ENCODE data around the gene FOXD3.

The FOXD3 gene

DNA sequence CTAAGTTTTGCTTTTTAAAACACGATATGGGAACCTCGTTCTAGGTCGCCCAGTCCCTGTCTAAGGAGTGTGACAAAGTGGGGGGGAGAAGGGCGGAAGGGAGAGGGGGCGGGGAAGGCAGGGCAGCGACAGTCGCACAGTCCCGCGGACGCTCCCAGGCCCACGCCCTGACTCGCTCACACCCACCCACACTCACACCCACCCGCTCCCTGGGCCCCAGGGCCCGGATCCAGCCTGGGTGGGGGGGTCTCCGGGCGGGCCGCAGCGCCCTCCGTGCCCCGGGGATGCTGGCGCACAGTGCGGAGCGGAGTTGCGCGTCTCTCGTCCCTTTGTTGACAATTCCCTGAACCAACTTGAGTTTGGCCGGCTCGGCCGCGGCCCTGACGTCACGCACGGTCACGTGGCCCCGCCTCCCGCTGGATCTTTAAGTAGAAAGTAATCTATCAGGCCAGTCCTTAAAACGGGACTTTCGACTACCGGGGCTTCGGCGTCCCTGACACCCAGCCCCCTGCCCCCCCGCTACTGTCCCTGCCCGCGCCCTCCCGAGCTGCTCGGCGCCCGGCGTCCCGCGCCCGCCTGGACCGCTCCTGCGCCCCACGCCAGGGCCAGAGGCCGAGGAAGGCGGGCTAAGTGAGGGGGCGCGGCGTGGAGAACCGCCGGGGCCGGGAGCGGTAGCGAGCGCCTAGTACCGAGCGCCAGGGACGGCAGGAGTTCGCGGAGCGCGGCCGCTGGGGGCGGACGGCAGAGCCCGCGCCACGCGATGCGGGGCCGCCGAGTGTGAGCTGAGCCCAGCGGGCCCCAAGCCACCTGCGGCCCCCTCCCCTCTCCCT is at the start of gene FOXD3:
Gene FOXD3 (plus strand): TSS at position 454 of the 830 bp plus-strand sequence. CDS start 492 bp downstream, outside the sequence.
- peak; percentile 80 for DNase-seq (ENCODE audit: low spot score)

DNA sequence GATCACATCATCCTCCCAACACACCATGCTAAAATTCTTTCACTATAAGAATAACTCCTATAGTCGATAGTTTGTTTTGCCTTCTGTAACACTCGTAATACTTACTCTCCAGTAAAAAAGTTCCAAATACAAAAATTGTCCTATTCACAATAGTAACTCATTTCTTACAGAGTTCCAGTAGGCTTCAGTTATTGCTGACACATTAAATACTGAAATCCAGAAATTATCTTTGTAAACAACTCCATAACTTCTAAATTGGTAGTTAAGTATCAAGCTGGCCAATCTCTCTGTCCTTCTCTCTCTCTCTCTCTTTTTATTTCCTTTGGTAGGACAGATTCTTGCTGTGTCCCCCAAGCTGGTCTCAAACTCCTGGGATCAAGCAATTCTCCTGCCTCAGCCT is 49.6 kb upstream of the FOXD3 start:
- DNase-seq (ENCODE audit: low spot score), result no peak

DNA sequence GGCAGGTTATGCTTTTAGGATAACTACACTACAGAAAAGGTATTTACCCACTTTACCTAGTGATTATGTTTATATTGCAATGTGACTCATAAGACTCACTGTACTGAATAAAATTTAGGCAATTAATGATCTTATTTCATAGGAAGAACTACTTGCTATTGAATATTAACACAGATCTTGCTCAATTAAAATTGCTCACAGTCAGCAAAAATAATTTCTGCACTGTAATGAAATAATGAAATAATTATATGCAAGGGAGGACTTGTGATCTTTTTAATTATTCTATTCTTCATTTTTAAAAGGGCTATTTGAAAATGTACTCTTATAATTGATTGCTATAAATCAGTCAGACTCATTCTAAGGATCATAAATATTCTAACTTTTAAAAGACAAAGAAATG is 48.0 kb upstream of the FOXD3 start:
- no peak for DNase-seq (ENCODE audit: low spot score)

DNA sequence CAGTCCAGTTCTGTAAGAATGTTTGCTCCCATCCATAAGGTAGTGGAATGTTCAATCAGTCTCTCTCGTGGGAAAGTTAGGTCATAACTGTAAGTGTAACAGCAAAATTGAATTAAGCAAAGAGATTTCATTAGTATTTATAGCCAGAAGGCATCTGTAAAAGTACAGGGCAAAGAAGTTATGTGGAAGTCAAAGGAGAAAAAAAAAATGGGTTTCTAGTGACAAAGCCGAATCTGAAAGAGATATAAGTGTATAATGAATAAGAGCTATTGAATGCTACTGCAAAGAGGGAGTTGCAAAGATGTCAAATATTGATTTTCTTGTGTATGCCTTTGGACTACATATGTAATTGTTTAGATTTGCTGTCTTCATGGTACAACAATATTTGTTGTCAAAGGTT is 47.4 kb upstream of the FOXD3 start:
- DNase-seq (ENCODE audit: low spot score), result no peak

DNA sequence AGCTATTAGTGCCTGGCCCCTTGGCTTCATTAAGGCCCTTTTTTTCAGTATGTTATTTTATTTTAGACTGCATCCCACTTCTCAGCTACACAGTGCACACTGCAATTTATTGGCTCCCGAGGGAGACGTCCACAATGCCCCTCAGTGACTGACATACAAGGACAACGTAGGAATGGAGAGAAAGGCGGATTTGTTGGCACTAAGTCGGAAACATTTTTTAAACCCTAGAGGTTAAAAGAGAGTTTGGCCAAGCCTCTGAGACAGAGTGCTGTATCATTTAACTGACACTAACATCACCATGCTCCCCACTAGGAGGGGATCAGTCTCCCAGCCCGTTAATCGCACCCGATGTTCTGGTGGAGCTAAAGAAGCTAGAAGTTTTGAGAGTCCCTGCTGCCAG is 45.7 kb upstream of the FOXD3 start:
- DNase-seq (ENCODE audit: low spot score), result no peak

DNA sequence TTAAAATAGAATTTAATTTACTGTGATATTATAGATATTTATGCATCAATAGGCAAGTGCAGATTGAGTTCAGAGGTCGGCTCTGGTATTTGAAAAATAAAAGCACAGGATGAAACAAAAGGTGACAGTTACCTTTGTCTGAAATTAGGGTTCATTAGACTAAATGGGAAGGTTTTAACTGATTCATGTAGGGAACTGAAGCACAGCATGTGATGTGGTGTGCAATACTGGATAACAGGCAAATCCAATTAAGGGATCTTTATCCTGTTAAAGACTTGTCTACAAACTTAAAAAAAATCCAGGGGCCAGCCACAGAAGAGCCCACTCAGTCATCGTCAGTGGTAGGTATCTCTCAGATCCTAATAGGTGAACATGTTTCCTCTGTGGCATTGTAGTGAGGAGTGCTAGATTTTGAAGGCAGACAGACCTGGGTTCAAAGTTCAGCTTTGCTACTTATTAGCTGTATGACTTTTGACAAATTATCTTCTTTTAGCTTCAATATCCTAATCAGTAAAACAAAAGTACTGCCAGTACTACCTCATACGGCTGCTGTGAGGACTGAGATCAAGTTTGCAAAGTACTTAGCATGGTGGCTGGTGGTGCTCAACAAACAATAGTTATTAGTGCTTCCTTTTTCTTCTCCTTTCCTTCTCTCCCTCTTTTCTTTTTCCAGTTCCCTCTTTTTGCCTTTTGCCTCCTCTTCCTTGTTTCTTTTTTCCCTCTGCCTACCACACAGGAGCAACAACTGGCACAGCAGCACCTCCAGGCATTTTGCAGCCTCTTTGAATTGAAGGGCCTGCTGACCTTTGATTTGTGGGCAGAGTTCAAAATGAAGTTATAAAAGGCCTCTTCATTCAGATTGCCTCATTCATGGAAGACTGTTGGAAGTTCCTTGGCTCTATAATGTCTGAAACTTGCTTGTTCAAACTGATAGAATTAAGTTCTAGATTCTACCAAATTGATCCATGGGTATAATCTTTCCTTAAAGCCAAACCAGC is 44.9 kb upstream of the FOXD3 start:
- DNase-seq (ENCODE audit: low spot score), result no peak

DNA sequence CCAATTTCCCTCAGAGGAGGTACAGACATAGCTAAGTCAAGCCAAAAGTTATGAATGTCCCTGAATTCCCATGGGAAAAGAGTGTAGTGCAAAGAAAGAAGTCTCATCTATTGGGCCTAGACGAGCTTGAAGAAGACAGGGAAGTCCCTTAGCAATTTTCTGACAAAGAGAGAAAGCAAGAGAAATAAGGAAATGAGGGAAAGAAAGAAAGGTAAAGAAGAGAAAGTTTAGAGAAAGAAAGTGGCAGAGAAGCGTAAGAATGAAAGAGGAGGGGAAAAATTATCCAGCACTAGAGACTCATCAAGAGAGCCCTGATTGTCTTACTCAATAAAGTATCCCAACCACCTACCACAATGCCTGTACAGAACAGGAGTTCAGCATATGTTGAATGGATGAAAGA is 40.6 kb upstream of the FOXD3 start:
- no peak for DNase-seq (ENCODE audit: low spot score)

DNA sequence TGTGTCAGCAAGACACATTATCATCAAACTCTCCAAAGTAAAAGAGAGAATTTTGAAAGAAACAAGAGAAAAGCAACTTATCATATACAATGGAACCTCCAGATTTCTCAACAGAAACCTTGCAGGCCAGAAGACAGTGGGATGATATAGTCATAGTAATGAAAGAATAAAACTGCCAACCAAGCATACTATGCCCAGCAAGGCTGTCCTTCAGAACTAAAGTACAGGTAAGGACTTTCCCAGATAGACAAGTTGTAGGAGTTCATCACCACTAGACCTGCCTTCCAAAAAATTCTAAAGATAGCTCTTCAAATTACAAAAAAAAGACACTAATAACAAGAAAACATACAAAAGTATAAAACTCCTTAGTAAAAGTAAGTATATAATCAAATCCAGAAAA is 33.2 kb upstream of the FOXD3 start:
- DNase-seq (ENCODE audit: low spot score), result no peak

DNA sequence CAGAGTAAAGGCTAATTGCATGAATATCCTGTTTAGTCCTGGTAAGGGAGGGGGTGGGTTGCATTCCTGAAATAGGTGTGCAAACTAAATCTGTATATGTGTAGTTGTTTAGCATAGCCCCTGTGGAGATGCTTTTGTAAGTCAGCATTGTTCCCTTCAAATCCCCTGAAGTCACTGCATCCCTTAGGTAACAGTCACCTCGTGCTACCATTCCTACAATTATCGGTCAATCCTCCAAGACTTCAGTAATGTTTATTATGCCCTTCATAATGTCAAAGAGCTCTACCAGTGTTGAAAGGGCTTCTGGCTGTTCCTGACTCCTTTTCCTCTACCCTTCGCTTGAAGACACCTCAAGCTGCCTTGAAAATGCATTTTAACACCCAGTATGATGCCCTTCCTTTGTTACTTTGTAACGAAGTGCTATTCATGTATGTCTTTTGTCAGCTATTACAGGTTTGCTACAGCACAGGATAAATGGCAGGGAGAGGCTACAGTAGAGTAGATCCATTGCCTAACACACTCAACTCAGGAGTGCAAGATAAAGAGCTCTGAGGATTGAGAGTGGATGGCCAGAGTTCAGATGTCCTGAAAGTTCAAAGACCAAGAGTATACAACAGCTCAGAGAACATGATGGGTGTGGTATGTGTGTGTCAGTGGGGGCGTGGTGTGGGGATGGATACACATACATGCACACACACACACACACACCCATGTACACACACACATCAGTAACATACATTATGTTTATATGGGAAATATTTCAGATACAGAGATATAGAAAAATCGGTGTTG is 27.4 kb upstream of the FOXD3 start:
- DNase-seq (ENCODE audit: low spot score), result no peak

DNA sequence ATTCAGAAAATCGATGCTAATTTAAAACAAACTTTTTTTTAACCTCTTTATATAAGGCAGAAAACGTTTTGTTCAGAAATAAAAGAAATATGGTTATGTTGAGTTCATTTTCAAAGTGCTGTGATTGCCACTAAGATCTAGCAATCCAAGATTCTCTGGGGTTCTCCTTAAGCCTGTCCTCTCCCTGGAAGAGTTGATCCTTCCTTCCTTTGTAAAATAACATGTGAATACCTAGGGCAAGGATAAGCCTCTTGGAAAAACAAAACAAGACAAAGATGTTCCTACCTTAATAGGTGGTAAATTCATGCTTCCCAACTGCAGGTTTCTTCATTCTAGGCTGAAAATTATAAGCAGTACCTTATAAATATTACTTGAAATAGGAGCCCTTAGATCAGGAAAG is 18.0 kb upstream of the FOXD3 start:
- DNase-seq (ENCODE audit: low spot score), result no peak

DNA sequence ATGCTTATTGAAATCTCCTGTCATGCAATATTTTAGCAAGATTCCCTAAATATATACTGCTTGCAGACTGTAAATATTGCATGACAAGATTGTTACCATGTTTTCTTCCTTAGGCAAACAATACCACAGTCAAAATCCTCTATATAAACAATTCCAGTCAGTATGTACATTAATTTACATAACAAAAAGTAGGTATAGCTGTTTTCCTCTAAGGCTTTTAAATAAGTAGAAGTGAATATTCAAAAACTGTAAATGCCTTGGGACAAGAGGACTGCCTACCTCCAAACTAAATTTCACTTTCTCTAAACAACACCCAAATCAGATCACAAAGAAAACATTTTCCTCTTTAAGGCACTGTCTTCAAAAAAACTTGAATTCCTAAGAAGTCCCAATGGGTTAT is 17.3 kb upstream of the FOXD3 start:
- DNase-seq (ENCODE audit: low spot score), result no peak

DNA sequence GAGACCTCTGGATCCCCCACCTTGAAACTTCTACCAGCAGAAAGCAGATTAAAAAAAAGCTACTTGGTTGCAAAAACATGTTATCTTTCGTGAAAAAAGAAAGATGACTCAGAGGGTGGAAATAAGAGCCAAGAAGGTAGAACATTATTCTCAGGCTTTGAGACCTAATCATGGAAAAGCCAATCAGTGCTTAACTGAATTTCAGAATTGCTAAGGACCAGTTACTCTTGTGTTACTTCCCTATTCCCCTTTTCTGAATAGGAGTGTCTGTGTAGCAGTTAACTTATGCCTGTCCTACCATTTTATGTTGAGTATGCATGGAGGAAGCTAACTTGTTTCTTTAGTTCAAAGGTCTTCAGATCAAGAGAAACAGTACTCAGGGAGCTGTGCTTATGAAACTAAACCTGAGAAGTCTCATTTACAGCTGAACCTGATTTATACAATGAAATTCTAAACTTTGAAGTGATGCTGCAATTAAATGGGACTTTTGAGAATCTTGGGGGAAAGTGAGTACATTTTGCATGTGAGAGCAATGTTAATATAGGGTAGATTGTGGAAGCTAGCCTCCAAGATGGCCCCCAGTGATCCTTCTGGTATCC is 15.1 kb upstream of the FOXD3 start:
- no peak for DNase-seq (ENCODE audit: low spot score)

DNA sequence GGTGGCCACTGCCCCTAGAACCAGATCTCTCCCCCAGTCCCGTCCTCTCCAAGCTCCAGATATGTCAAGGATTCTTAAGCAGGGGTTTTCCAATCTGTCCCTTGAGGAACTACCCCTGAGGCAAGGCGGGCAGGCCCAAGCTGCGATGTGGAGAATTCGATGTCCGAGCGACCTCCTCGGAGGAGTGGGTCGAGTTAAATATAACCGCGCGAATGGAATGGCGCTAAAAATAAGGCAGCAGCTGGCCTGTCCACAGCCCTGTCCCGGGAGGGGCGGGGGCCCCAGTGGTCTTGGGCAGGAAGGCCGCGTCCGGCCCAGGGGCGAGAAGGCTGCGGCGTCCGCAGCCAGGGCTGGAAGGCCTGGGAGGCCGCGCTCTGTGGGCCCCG is 5.8 kb upstream of the FOXD3 start:
- DNase-seq (ENCODE audit: low spot score), result peak; percentile 66

DNA sequence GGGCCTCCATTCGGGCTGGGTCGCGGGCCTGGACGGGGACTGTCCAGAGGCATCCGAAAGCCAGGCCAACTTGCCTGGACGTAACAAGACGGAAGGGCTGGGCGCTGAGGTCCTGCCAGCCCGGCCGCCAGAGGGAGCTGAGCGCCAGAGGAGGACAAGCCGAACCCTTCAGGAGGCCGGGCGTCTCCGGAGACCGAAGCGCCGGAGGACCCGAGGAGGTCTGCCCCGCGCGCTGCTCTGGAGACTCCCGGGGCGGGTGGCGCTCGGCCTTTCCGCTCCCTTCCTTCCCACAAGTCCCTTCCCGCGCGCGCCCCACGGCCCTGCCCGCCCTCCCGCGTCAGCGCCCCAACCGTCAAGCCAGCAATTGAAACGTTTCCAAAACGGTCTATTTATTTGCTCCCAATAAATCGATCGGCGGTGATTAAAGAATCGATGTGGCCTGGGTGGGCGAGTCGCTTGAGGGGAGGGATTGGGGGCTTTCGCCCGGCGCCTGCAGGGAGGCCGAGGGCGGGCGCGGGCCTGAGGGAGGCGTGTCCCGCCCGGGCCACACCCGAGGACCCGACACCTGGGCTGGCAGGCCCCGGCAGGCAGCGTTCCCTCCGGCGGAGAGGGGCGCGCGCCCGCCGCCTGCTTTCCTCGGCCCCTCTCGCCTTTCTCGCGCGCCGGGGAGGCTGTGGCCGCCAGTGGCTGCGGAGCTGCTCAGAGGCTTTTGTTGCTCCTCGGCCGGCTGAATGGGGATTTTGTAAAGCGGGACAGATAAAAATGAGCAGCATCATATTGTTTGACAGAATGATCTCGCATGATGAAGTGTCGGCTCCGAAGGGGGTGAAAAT is 5.2 kb upstream of the FOXD3 start:
- DNase-seq (ENCODE audit: low spot score), result peak; percentile 70

DNA sequence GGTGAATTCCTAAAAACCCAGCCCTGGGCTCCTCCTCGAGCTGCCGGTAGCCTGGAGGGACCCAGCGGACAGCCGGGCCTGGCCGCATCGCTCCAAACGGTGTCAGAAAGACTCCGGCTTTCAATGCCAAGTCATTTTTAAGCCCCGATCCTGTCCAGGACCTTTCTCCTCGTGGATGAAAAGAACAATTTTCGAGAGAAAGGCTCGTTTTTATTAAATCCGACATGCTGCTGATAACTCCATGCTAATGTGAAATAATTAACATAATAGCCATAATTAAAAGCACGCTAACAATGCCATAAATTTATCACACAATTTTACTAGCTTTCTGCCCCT is 4.6 kb upstream of the FOXD3 start:
- no peak for DNase-seq (ENCODE audit: low spot score)

DNA sequence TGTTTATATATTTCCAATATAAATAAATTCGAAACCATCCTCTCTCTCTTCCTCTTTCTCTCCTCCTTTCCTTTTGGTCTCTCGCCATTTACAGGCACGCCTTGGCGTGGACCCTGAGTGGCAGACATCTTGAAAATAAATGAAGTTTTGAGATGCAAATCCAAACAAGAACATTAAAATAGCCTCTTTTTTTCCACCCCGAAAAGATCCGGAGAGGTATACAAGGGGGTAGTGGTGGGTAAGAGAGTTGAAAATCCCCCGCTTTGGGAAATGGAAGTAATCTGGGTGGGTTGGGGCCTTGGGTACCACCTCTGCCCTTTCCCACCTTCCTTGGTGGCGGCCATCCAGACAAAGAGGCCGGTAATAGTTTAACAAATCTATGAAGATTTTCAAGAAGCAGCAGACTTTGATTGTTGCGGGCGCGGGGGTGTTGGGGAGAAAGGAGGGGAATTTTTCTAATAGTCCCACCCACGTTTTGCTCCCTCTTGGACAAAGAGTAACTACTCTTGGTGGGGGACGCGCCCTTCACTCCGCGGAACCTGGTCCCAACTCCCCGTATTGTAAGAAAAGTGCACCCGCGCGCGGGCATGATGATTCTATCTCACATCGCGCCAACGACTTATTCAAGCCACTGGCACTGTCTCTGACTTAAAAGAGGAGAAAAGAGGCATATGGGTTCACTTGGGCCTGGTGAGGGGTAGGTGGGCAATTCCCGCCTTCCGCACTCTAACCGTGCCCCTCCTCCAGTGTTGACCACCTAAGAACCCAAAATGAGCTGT is 4.0 kb upstream of the FOXD3 start:
- no peak for DNase-seq (ENCODE audit: low spot score)

DNA sequence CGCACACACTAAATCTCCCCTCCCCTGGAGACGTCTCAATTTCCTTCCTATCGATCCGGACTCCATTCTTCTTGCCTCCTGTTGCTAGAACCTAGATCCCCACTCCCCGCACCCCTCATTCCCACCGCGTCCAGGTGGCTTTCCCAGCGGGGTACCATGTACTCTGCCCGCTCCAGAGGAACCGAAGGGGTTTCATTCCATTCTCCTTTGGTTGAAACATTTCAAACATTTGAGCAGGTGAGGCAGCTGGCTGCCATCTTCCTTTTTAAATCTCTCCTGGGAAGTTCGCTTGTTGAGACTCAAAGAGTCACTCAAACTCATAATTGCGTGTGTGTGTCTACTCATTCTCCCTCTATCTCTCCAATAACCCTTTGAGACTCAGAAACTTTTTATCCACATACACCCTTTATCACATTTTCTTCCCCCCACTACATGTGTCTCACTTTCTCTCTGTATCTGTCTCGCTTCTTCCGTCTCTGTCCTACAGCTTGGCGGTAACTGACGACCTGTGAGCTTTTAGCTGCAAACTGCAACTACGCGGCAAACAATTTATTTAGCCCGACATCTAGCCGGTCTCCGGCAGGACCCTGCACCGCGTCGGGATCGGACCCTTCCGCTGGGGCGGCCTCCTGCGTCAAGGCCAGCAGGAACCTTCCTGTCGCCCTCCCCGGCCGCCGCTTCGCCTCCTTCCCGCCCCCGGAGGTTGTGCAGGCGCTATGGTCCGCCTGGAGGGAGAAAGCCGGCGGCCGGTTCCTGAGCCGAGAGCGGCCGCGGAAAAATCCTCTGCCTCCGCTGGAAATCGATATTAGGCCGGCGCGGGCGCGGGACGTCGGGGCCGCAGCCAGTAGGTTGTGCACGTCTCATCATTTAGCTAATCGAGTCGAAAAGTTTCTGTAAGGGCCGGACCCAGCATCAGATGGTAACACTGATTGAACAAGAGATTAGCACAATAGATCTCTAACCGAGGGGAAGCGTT is 3.0 kb upstream of the FOXD3 start:
- DNase-seq (ENCODE audit: low spot score), result peak; percentile 65

DNA sequence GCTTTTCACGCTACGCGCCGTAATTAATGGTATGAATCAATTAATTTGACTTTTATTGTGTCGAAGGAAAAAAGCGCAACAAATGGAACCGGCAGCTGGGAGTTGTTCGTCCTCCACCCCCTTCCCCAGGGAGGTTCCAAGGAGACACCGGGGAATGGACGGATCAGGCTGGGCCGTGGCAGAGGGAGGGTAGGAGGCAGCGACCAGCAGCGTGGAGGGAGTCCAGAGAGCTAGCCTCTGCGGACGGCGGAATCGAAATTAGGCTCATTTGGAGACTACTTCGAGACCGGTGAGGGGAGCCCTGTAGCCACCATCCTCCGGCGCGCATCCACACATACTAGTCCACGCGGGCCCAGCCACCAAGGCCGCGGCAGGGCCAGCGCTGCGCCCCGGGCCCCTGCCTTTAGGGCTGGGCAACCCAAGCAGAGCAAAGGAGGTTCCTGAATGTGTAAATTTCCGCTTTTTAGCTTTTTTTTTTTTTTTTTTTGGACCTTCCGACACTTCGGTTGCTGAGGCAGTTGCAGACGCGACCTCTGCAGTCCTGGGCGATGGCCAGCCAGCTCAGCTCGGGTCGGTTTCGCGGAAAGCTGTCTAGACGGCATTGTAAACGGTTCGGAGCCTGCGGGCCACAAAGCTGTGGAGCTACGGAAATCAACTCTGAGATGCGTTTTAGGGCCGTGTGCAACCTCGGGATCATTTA is 2.2 kb upstream of the FOXD3 start:
- peak; percentile 68 for DNase-seq (ENCODE audit: low spot score)
